GDM1 (cell line): ENCODE measurements around the gene DYRK4.
A peak's percentile ranks its signal among the peaks of the same experiment; 100 is the strongest.

ENCODE experiments used
- DNase-seq: peaks from one replicate; lab custom pipeline; 2025; lab: John Stamatoyannopoulos, UW

DYRK4 gene

DNA sequence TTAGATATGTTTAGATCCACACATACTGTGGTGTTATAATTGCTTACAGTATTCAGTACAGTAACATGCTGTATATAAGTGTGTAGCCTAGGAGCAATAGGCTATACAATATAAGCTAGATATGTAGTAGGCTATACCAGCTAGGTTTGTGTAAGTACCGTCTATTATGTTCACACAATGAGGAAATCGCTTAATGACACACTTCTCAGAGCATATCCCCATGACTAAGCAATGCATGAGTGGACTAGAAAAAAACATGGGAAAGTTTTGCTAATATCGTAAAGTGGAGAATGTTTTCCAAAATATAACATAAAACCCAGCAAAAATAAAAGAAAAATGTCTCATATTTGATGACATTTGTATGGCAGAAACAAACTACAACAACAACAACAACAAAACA, 59.5 kb downstream of the DYRK4 start:
- no peak for DNase-seq

DNA sequence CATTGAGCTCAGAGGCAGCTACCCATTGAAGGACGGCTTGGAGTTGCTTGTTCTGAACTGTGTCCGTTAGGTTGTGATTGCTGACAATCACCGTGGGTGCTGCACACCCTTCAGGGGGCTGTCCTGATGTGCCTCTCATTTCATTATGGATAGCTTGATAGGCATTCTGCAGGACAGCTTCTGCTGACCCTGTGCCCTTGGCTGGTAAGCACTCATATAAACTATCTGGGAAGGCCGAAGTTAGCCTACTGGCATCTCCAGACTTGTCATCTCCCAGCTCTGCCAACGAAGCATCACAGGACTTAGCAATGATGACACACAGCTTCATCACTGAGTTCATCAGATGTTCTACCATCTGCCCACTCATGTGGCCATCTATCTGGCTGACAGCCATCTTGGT, 64.5 kb downstream of the DYRK4 start:
- no peak for DNase-seq

DNA sequence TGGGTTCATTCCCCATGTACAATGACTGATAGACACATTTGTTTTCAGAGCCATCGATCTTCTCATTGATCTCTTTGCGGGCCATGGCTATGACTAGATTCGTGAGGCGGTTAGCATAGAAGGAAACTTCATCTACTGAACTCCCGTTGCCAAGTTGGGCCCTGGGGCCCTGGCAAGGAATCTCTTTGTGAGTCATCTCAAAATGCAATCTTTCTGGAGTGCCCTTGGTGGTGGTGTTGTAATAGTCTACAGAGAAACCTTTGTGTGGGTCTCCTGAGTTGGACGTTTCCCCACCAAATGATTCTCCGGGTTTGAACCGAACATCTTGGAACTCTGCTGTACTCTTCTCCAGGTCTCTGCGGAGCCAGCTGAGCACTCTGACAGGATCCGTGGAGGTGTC, 66.4 kb downstream of the DYRK4 start:
- no peak for DNase-seq

DNA sequence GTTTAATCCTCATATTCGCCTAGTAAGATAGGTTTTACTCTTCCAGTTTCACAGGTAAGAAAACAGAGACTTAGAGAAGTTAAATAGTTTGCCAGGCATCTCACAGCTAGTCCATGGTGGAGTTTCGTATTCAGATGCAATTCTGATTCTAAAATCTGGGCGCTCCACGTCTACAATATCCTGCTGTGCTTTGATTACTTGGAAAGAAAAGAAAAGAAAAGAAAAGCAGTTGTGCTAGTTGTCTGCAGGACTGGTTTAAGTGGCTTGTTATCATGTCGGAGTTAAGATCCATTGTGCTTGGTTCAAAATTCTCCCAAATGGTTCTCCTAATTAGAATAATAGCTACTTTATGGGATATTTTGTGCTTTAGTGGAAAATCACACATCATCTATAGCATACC, 68.3 kb downstream of the DYRK4 start:
- DNase-seq: no peak

DNA sequence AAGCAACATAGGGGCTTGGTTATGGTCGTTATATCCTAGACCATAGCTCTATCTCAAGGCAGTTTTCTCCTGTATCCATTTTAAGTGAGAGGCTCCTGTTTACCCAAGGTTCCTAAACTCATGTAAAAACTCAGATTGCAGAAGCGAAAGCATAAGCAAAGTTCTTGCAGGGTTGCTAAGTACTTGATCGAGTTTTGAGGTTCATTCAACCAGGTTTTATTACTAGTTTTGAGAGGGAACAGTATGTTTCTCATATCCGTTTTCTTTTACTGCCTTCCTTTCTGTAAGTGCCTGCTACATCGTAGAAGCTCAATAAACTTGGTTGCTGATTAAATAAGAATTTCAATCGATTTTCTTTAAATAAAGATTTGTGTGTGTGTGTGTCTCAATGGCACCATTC, 81.7 kb downstream of the DYRK4 start:
- no peak for DNase-seq

DNA sequence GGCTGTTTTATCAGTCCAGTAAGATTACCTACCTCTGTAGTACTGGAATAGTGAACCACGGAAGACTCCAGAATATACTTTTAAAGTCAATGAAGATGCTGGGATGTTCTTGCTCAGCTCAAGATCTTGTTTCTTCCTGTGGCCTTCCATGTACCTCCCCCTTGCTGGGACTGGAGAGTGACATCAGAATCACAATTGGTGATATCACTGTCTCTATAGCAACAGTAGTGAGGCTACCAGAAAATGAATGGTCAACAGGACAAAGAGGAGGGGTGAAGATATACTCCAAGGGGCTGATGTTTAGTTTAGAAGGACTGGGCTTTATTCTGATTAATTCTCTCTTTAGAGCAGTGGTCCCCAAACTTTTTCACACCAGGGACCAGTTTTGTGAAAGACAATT, 83.0 kb downstream of the DYRK4 start:
- DNase-seq: no peak

DNA sequence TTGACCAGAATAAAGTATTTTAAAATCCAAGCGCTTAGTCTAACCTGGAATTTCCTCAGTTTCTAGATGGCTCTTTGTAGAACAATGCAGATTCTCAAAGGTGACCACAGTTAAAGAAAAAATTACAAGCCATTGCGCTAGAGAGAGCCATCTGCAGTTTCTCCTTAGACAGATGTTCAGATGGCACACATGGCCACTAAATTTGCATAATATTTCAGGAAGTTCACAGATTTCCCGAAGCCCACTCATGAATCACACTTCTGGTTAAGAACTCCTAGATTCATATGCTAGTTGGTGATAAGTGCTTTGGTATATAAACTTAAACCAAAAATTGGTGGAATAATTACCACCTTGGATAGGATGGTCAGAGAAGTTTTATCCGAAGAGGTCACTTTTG, 86.1 kb downstream of the DYRK4 start:
- DNase-seq: no peak

DNA sequence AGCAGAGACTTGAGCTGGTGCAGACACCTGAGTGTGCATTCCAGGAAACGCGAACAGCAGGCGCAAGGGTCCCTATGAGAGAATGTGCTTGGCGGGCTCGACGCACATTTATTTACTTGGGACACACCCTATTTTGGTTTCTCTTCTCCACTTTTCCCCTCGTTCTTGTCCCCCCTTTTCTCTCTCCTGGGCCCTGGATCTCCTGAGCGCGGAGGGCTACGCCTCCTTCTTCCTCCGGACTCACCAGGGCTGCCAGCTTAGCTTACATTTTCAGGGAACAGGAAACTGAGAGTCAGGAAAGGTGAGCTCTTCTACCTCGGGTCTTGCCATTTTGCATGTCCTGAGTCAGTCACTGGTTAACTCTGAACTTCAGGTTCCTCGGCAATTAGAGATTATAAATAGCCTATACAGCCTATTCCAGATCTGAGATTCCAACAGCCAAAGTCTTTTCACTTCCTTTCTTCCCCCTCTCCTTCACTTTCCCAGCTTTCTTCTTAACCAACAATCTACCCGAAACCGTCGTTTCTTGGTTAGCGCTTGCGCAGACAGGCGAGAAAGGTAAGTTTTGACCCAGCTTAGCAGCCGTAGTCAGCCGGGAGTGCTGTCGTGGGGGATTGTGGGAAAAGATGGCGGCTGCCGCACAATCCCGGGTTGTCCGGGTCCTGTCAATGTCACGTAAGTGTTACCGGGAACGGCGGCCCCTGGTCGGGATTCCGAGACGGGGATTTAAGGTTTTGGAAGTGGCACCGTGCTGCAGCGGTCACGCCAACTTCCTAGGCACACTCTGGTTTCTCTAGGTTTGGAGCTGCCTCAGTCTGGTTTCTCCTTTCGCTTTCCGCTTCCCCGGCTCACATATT, 86.7 kb downstream of the DYRK4 start, which contains the start of the genes AKAP3 and NDUFA9:
TSS of gene AKAP3 (minus strand) at position 551 of the 857 bp plus-strand sequence. CDS start 10,855 bp downstream, outside the sequence.
TSS of gene NDUFA9 (plus strand) at position 614 of the 857 bp plus-strand sequence. CDS start at position 627, 13 bp downstream.
- DNase-seq: peak; percentile 62

DNA sequence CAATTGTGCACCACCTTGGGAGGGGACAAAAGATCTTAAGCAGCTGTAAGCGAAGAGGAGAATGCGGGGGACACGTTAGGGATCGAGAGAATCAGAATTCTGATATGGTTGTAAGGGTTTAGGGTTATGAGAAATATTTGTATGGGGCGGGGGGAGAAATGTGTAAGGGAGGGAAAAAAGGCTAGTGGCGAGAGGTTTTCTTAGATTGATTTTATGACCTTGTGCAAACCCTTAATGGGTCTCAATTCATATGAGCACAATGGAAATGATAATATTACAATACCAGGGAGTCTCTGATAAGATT, 87.3 kb downstream of the DYRK4 start:
- no peak for DNase-seq

DNA sequence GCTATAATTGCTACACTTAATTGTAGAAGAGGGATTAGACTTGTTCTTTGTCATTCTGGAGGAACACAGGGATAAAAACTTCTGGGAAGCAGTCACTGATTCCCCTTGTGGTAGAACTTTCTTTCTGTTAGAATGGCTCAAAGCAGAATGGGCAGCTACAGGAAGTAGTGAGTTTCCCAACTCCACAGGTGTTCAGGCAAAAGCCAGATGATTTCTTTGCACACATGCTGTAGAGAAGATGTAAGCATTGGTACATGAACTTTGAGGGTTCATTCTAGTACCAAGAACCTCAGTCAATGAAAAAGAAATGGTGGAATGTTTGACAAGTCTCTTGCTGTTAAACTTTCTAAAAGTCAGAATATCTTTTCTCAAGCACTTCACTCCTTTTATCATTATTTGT, 91.2 kb downstream of the DYRK4 start:
- no peak for DNase-seq

DNA sequence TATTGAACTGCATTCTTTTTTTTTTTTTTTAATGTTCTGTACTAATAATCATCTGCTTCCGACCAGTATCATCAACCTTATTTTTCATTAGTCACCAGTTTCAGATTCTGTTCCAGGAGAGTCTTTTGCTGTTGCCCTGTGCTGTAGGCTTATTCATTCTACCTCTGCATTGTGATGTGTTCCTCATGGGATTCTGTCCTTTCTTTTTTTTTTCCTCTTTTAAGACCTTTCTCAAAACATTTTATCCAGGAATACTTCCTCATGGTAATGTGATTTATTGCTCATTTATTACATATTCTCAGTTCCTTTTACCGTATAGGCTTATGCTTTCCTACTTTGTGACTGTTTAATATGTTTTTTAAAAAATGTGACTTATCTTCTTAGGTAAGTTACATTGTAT, 91.7 kb downstream of the DYRK4 start:
- no peak for DNase-seq
